HG03575 (cell line): ENCODE data around the gene TMEM9.

Source experiments
- ATAC-seq: cut with Tn5 transposase; IDR thresholded peaks from one replicate; pipeline ENCODE4 v1.9.1; 2021; ENCODE audit not compliant: unreplicated experiment, insufficient number of reproducible peaks, low FRiP score; ENCODE audit errors: extremely low read depth

TMEM9 gene

GRCh38 chr1:201137579-201138310 lies 16.5 kb downstream of the TMEM9 start:
- no peak for ATAC-seq

- ATAC-seq, result no peak
Measured at GRCh38 chr1:201137024-201137392, 17.3 kb downstream of the TMEM9 start.

DNA sequence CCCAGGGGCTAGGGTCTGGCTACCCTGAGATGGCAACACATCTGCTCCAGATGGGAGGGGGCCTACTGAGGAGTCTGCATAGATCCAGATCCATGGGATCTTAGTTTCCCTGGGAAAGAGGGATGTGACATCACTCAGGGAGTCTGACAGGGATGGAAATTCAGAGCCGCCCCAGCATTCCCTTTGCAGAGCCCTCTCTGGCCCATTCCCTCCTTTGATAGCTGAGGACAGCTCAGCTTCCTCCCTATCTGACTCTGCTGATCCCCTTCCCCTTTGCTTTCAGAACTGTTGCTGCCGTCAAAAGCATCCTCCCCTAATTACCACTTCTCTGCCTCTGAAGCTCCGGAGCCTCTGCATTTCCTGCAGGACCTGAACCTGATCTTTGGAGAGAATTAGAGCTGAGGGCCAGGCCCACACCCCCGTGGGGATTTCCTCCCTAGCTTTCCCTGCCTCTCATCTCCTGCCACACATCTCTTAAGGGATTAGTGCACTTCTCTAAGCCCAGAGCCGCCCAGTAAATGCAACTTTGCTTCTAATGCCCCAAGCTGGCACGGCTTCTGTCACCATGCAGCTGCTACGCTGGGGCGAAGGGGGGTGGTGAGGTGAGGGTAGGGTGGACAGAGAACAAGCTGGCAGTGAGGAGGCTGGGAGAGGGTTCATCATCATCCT lies 17.8 kb downstream of the TMEM9 start:
- no peak for ATAC-seq

- no peak for ATAC-seq
Measured at GRCh38 chr1:201134405-201134804, 19.9 kb downstream of the TMEM9 start.

DNA sequence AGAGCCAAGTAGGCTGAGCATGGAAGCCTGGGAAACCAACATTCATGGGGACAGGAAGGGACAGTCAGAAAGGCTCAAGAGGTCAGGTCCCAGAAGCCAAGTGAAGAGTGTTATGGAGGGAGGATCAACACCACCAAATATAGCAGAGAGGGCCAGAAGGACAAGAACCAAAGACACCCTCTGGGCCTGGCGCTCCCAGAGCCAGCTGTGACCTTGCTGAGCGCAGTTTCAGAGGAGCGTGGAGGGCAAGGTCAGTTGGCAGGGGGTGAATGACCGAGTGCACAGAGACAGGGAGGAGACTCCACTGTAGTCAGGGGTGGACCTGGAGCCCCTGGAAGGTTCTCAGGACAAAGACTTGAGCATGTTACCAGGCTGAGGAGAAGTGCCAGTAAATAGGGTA lies 22.9 kb downstream of the TMEM9 start:
- no peak for ATAC-seq

- ATAC-seq, result no peak
Measured at GRCh38 chr1:201128962-201129361, 25.3 kb downstream of the TMEM9 start.

DNA sequence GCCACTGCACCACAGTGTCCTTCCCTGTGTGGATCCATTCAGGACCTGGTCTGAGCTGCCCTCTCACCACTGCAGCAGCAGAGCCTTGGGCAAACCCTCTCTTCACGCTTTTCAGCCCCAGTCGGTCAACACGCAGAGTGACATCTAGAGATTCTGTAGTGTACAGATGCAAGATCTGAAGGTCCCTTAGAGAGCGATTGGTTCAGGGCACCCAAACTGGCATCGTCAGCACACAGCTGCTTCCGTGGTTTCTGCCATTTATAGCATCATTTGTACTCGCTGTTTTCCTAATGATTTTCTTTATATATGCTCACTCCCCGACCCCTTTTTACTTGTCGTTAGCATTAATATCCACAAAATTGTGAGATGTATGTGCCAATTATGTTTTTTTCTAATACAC lies 25.8 kb downstream of the TMEM9 start:
- ATAC-seq, result no peak

DNA sequence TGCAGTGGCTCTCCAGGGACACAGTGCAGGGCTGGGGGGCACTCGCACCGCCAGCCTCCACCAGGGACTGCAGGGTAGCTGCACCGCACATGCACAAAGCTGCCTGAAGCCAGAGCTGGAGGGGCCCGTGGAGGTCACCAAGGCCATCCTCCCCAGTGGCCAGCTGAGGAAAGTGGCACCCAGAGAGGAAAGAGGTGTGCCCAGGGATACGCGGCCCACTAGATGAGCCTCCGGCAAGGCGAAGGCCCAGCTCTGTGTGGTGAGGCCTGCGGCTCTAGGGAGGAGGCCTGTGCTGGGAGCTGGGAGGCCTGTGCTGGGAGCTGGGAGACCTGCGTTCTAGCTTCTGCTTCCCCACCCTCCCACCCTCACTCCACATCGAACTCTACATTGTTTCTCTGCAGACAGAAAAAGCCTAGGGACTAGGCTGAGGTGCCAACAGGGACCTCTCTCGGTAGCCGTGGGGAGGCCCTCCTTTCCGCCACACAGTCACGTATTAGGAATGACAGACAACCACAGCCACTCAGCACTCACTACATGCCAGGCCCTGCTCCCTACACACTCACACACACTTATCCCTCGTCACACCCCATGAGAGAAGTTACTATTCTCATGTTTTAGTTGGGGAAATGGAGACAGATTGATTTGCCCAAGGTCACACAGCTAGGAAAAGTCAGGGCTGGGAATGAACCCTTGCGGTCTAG lies 26.4 kb downstream of the TMEM9 start:
- ATAC-seq, result no peak

DNA sequence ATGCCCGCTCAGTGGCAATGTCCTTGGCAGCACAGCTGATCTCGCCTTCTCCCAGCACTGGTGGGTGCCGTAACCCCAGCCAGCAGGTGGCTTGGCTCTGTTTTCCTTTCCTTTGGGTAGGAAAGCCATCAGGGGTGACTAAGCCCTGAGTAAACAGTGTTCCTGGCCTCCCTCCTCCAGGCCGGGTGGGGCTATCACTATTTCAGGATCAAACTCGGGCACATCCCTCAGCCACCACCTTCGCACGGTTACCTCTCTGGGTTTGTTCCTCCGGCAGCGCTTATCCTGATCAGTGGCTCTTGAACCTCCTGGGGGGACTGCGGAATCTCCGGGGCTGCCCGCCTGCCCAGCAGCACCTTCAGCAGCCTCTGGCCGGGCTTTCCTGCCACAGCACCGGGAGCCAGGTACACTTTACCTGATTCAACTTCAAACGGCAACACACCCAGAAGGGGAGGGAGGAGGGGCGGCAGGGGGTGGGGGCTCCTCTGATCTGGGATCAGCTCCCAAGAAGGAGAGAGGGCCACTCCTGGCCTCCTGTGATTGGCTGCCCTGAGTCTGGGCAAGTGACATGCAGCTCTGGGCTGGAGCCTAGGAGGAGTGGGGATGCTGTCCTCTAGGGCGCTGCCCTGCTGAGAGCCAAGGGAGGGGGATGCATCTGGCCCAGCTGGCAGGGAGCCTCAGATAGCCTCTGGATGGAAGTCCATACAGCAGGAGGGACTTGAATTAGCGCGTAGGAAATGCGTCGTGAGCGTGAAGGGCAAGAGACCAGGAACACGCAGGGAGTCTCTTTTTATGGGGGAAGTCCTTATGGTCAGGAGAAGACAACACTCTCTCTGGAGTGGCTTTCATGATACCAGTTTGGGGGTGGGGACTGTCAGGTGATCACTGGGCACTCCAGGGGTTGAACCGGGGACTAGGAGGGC lies 27.2 kb downstream of the TMEM9 start, which contains the start of gene ASCL5:
Gene ASCL5, minus strand, starts transcription at position 353 of the 923 bp plus-strand sequence. CDS start 11,812 bp downstream, outside the sequence.
- no peak for ATAC-seq

GRCh38 chr1:201126463-201126831 lies 27.8 kb downstream of the TMEM9 start:
- no peak for ATAC-seq

- no peak for ATAC-seq
Measured at GRCh38 chr1:201125800-201126199, 28.5 kb downstream of the TMEM9 start.

DNA sequence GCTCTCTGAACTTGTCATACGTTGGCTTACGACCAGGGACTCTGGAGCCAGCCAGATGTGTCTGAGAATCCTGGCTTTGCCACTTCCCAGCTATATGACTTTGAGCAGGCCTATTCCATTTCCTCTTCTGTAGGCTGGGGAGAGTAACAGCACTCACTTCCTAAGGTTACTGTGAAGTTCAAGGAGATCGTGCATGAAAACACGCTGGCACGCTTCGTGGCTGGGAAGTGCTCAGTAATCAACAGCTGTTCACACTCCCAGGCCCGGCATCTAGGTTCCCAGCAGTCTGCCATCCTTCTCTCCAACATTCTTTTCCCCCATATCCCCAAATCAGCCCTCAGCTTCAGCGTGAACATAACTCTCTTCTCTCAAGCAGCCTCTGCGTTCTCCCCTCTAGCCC lies 29.3 kb downstream of the TMEM9 start:
- ATAC-seq, result no peak

GRCh38 chr1:201123866-201124265 lies 30.4 kb downstream of the TMEM9 start:
- ATAC-seq, result no peak

GRCh38 chr1:201122321-201122957 lies 31.8 kb downstream of the TMEM9 start:
- ATAC-seq, result no peak

- ATAC-seq, result no peak
Measured at GRCh38 chr1:201119206-201120197, 34.8 kb downstream of the TMEM9 start.

GRCh38 chr1:201116091-201116490 lies 38.2 kb downstream of the TMEM9 start:
- no peak for ATAC-seq

GRCh38 chr1:201115390-201115937 lies 38.8 kb downstream of the TMEM9 start:
- no peak for ATAC-seq
